ENCODE results near the gene YARS2. TPM values are rescaled to one million over a fixed set of nuclear protein-coding genes. Genes with fewer than 3 reads are reported as not detected.
A peak's percentile ranks its signal among the peaks of the same experiment; 100 is the strongest.
"Not testable (repeated sequence)": the region's sequence is repeated elsewhere in the genome, so short reads cannot be mapped to it uniquely, and the experiment has no call there.

YARS2 gene
- total RNA-seq, 4 donors from 2014 or later, result 1.5 to 19.9 (median 10.5) TPM

- H3K4me3 ChIP-seq, result no peak overlapping the region
- no peaks in the 10 kb centered on the region for H3K27me3 ChIP-seq
- WGBS, 2 donors (ENCODE audit: low coverage in 1 of 2), result 92 to 93% methylated on average over 2 of the region's 2 CpGs
- TF ChIP-seq, protein P1, sequence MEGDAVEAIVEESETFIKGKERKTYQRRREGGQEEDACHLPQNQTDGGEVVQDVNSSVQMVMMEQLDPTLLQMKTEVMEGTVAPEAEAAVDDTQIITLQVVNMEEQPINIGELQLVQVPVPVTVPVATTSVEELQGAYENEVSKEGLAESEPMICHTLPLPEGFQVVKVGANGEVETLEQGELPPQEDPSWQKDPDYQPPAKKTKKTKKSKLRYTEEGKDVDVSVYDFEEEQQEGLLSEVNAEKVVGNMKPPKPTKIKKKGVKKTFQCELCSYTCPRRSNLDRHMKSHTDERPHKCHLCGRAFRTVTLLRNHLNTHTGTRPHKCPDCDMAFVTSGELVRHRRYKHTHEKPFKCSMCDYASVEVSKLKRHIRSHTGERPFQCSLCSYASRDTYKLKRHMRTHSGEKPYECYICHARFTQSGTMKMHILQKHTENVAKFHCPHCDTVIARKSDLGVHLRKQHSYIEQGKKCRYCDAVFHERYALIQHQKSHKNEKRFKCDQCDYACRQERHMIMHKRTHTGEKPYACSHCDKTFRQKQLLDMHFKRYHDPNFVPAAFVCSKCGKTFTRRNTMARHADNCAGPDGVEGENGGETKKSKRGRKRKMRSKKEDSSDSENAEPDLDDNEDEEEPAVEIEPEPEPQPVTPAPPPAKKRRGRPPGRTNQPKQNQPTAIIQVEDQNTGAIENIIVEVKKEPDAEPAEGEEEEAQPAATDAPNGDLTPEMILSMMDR (IDR thresholded peaks at IDR 0.05), result no peak
- TF ChIP-seq POLR2AphosphoS5 (IDR thresholded peaks at IDR 0.05) (no peak), POLR2A (IDR thresholded peaks at IDR 0.05) (no peak), EP300 (IDR thresholded peaks at IDR 0.05; ENCODE audit: low read depth) (no peak)
- in situ Hi-C loops (cut with MboI; ENCODE audit: low pct_ligation_motif_present in 1 of 4, low pct_unique_long_range_greater_than_20kb in 1 of 4, low sequenced_read_pairs in 3 of 4) (no loop called here), intact Hi-C loops (cut with DNase I; ENCODE audit: low total_unique reads) (loop anchor here (1.0 kb wide), 1 partner anchor 23 kb away; no protein-coding TSS in a partner anchor)
- no peak for DNase-seq
- no peaks in the 10 kb centered on the region for H3K9me3 ChIP-seq
- H3K4me1 ChIP-seq, result no peaks in the 10 kb centered on the region
- peaks cover 0 to 35% (median 13%) of the 10 kb centered on the region in 4 donors for H3K36me3 ChIP-seq
- no peak overlapping the region for H3K27ac ChIP-seq
Observed at GRCh38 chr12:32726286-32726685, 29.4 kb downstream of the YARS2 start.

DNA sequence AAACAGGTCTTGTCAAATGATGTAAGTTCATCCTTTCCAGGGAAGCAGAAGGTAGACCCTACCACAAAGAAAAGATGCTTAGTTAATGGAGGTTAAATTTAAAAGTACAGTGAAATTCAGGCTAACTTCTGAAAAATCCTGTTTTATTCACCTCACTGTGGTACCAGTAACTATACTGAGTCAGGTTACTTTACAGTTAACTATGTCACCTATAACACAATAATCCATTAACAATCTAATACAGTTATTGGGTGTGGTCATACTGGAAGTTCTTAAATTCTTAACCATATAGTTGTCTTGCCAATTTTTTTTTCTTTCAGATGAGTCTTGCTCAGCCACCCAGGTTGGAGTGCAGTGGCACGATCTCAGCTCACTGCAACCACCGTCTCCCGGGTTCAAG lies 30.4 kb downstream of the YARS2 start:
- WGBS, 2 donors (ENCODE audit: low coverage in 1 of 2), result 100% methylated on average over 3 of the region's 3 CpGs
- H3K4me3 ChIP-seq; H3K27ac ChIP-seq; DNase-seq; H3K4me1 ChIP-seq; H3K27me3 ChIP-seq; H3K9me3 ChIP-seq; intact Hi-C loops (cut with DNase I; ENCODE audit: low total_unique reads); in situ Hi-C loops (cut with MboI; ENCODE audit: low pct_ligation_motif_present in 1 of 4, low pct_unique_long_range_greater_than_20kb in 1 of 4, low sequenced_read_pairs in 3 of 4): not testable (repeated sequence)
- peaks cover 0 to 25% (median 11%) of the 10 kb centered on the region in 4 donors for H3K36me3 ChIP-seq

- TF ChIP-seq POLR2A (IDR thresholded peaks at IDR 0.05), result no peak
- no peak for TF ChIP-seq POLR2AphosphoS5 (IDR thresholded peaks at IDR 0.05)
- no peak for TF ChIP-seq EP300 (IDR thresholded peaks at IDR 0.05; ENCODE audit: low read depth)
- TF ChIP-seq, protein P1 (IDR thresholded peaks at IDR 0.05), result no peak
- Histone ChIP-seq H3K9me3 (no peaks in the 10 kb centered on the region), H3K27me3 (no peaks in the 10 kb centered on the region), H3K4me3 (no peak overlapping the region), H3K27ac (no peak overlapping the region), H3K36me3 (peaks cover 0 to 28% (median 12%) of the 10 kb centered on the region in 4 donors), H3K4me1 (no peaks in the 10 kb centered on the region)
- 60 to 98% methylated on average over 1 to 2 of the region's 2 CpGs for WGBS, 2 donors (ENCODE audit: low coverage in 1 of 2)
- intact Hi-C loops (cut with DNase I; ENCODE audit: low total_unique reads) (no loop called here), in situ Hi-C loops (cut with MboI; ENCODE audit: low pct_ligation_motif_present in 1 of 4, low pct_unique_long_range_greater_than_20kb in 1 of 4, low sequenced_read_pairs in 3 of 4) (no loop called here)
- DNase-seq, result no peak
Observed at GRCh38 chr12:32718926-32719325, 36.8 kb downstream of the YARS2 start.

DNA sequence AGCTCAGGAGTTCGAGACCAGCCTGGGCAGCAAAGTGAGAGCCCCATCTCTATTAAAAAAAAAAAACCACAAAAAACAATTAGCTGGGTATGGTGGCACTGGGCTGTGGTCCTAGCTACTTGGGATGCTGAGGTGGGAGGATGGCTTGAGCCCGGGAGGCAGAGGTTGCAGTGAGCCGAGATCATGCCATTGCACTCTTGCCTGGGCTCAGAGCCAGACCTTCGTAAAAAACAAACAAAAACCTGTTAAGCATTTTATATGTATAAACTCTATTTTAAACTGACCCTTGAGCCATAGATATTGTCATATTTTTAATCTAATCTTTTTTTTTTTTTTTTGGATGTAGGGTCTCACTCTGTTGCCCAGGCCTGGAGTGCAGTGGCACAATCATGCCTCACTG lies 40.9 kb downstream of the YARS2 start:
- TF ChIP-seq, protein P1 (IDR thresholded peaks at IDR 0.05), result no peak
- TF ChIP-seq POLR2A (IDR thresholded peaks at IDR 0.05) (no peak), EP300 (IDR thresholded peaks at IDR 0.05; ENCODE audit: low read depth) (no peak), POLR2AphosphoS5 (IDR thresholded peaks at IDR 0.05) (no peak)
- Histone ChIP-seq H3K9me3 (no peaks in the 10 kb centered on the region), H3K4me1 (no peaks in the 10 kb centered on the region), H3K36me3 (peaks cover 0 to 18% (median 6%) of the 10 kb centered on the region in 4 donors), H3K27ac (no peak overlapping the region), H3K4me3 (no peak overlapping the region), H3K27me3 (no peaks in the 10 kb centered on the region)
- in situ Hi-C loops (cut with MboI; ENCODE audit: low pct_ligation_motif_present in 1 of 4, low pct_unique_long_range_greater_than_20kb in 1 of 4, low sequenced_read_pairs in 3 of 4), result no loop called here
- 60 to 66% methylated on average over 2 to 4 of the region's 4 CpGs for WGBS, 2 donors (ENCODE audit: low coverage in 1 of 2)
- intact Hi-C loops (cut with DNase I; ENCODE audit: low total_unique reads), result loop anchor here (1.0 kb wide), 1 partner anchor 33 kb away; no protein-coding TSS in a partner anchor
- peak; percentile 17 for DNase-seq

GRCh38 chr12:32708926-32709325 lies 46.8 kb downstream of the YARS2 start:
- in situ Hi-C loops (cut with MboI; ENCODE audit: low pct_ligation_motif_present in 1 of 4, low pct_unique_long_range_greater_than_20kb in 1 of 4, low sequenced_read_pairs in 3 of 4), result no loop called here
- Histone ChIP-seq H3K27ac (no peak overlapping the region), H3K9me3 (no peaks in the 10 kb centered on the region), H3K4me3 (no peak overlapping the region), H3K4me1 (no peaks in the 10 kb centered on the region), H3K36me3 (peaks cover 0 to 22% (median 3%) of the 10 kb centered on the region in 4 donors), H3K27me3 (no peaks in the 10 kb centered on the region)
- no peak for DNase-seq
- no peak for TF ChIP-seq EP300 (IDR thresholded peaks at IDR 0.05; ENCODE audit: low read depth)
- TF ChIP-seq POLR2AphosphoS5 (IDR thresholded peaks at IDR 0.05), result no peak
- TF ChIP-seq, protein P1 (IDR thresholded peaks at IDR 0.05), result no peak
- no peak for TF ChIP-seq POLR2A (IDR thresholded peaks at IDR 0.05)
- intact Hi-C loops (cut with DNase I; ENCODE audit: low total_unique reads), result no loop called here
- WGBS, 2 donors (ENCODE audit: low coverage in 1 of 2), result 95 to 96% methylated on average over 2 of the region's 2 CpGs

Data from transverse colon (tissue), 4 donors.